ENCODE measurements around the gene NTRK1. TPM values are rescaled to one million over a fixed set of nuclear protein-coding genes. Genes with fewer than 3 reads are reported as not detected.

The NTRK1 gene
- total RNA-seq, 1 experiment from 2014 or later: 0.81 TPM

GRCh38 chr1:156905176-156905575 is 44.5 kb downstream of the NTRK1 start:
- in situ Hi-C loops (cut with HindIII; ENCODE audit: low sequenced_read_pairs): no loop called here
- no peak for DNase-seq (ENCODE audit: low spot score)

GRCh38 chr1:156905651-156906050 is 45.0 kb downstream of the NTRK1 start:
- in situ Hi-C loops (cut with HindIII; ENCODE audit: low sequenced_read_pairs): no loop called here
- no peak for DNase-seq (ENCODE audit: low spot score)

GRCh38 chr1:156906206-156906906 is 45.7 kb downstream of the NTRK1 start:
- DNase-seq (ENCODE audit: low spot score): no peak
- in situ Hi-C loops (cut with HindIII; ENCODE audit: low sequenced_read_pairs): no loop called here

GRCh38 chr1:156908541-156908940 is 47.9 kb downstream of the NTRK1 start:
- in situ Hi-C loops (cut with HindIII; ENCODE audit: low sequenced_read_pairs): no loop called here
- DNase-seq (ENCODE audit: low spot score): no peak

- in situ Hi-C loops (cut with HindIII; ENCODE audit: low sequenced_read_pairs): no loop called here
- DNase-seq (ENCODE audit: low spot score): no peak
Measured at GRCh38 chr1:156908955-156909354, 48.3 kb downstream of the NTRK1 start.

- in situ Hi-C loops (cut with HindIII; ENCODE audit: low sequenced_read_pairs): no loop called here
- no peak for DNase-seq (ENCODE audit: low spot score)
Measured at GRCh38 chr1:156909671-156910070, 49.0 kb downstream of the NTRK1 start.

GRCh38 chr1:156910309-156910782 is 49.7 kb downstream of the NTRK1 start:
- no peak for DNase-seq (ENCODE audit: low spot score)

GRCh38 chr1:156911577-156912298 is 51.1 kb downstream of the NTRK1 start:
- in situ Hi-C loops (cut with HindIII; ENCODE audit: low sequenced_read_pairs): no loop called here
- DNase-seq (ENCODE audit: low spot score): no peak

More at GRCh38 chr1:156910309-156910782, 49.7 kb downstream of the NTRK1 start:
- in situ Hi-C loops (cut with HindIII; ENCODE audit: low sequenced_read_pairs): no loop called here

GRCh38 chr1:156912310-156912709 is 51.6 kb downstream of the NTRK1 start:
- in situ Hi-C loops (cut with HindIII; ENCODE audit: low sequenced_read_pairs): no loop called here

GRCh38 chr1:156912861-156913808 is 52.5 kb downstream of the NTRK1 start:
- in situ Hi-C loops (cut with HindIII; ENCODE audit: low sequenced_read_pairs): no loop called here
- DNase-seq (ENCODE audit: low spot score): peak; percentile 46

More at GRCh38 chr1:156912310-156912709, 51.6 kb downstream of the NTRK1 start:
- DNase-seq (ENCODE audit: low spot score): no peak

- in situ Hi-C loops (cut with HindIII; ENCODE audit: low sequenced_read_pairs): no loop called here
- no peak for DNase-seq (ENCODE audit: low spot score)
Measured at GRCh38 chr1:156913809-156914387, 53.2 kb downstream of the NTRK1 start.

- in situ Hi-C loops (cut with HindIII; ENCODE audit: low sequenced_read_pairs): no loop called here
- DNase-seq (ENCODE audit: low spot score): no peak
Measured at GRCh38 chr1:156914440-156914856, 53.8 kb downstream of the NTRK1 start.

GRCh38 chr1:156920233-156921052 is 59.8 kb downstream of the NTRK1 start, which contains the start of gene LRRC71:
Gene LRRC71, plus strand, starts transcription at chr1:156920632. Its CDS starts 172 bp downstream, at chr1:156920804.
- DNase-seq (ENCODE audit: low spot score): peak; percentile 25
- in situ Hi-C loops (cut with HindIII; ENCODE audit: low sequenced_read_pairs): no loop called here

GRCh38 chr1:156921053-156921529 is 60.4 kb downstream of the NTRK1 start:
- in situ Hi-C loops (cut with HindIII; ENCODE audit: low sequenced_read_pairs): no loop called here
- no peak for DNase-seq (ENCODE audit: low spot score)

- in situ Hi-C loops (cut with HindIII; ENCODE audit: low sequenced_read_pairs): no loop called here
- peak; percentile 20 for DNase-seq (ENCODE audit: low spot score)
Measured at GRCh38 chr1:156922986-156923669, 62.5 kb downstream of the NTRK1 start.

- no peak for DNase-seq (ENCODE audit: low spot score)
- in situ Hi-C loops (cut with HindIII; ENCODE audit: low sequenced_read_pairs): no loop called here
Measured at GRCh38 chr1:156923670-156924477, 63.2 kb downstream of the NTRK1 start.

Data from G401 (cell line).